GM13976 (cell line): ENCODE data around the gene LRRC39.

Source experiments
- DNase-seq: peaks from one replicate; pipeline ENCODE4 v3.0.0; 2012; ENCODE audit warnings: low spot score
- CTCF ChIP-seq: IDR thresholded peaks from 2 replicates; pipeline ENCODE4 v1.5.1; 2012; ENCODE audit warnings: borderline replicate concordance, mild to moderate bottlenecking; ENCODE audit not compliant: insufficient read depth; ENCODE audit errors: extremely low read depth, missing control alignments, control extremely low read depth
- in situ Hi-C: fragments of 300-500 bp; cut with MboI; formaldehyde crosslinking; loops from one replicate; pipeline ENCODE4 v1.12.0; 2022; ENCODE audit warnings: low sequenced_read_pairs, mixed read lengths, inconsistent platforms; ENCODE audit not compliant: unreplicated experiment

The LRRC39 gene

DNA sequence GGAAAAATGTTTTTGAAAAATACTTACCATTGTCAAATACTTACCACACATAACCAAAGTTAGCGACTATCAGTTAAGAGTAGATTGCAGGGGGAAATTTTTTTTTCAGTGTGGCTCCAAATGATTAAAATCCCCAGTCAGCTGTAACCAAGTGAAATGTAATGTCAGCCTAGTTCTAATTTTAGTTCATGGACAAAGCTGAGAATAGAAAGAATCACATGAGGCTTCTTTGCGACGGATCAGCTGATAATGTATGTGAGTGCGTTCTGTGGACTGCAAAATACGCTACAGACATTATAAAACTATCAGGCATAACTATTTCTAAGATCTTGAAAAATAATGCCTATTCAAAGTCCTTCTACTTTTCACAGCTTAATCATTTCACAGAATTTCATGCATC is at the start of gene LRRC39:
TSS of gene LRRC39 (minus strand) at position 166 of the 400 bp plus-strand sequence. CDS start 9,740 bp downstream, outside the sequence.
- in situ Hi-C loops: no loop called here
- TF ChIP-seq CTCF: no peak

DNA sequence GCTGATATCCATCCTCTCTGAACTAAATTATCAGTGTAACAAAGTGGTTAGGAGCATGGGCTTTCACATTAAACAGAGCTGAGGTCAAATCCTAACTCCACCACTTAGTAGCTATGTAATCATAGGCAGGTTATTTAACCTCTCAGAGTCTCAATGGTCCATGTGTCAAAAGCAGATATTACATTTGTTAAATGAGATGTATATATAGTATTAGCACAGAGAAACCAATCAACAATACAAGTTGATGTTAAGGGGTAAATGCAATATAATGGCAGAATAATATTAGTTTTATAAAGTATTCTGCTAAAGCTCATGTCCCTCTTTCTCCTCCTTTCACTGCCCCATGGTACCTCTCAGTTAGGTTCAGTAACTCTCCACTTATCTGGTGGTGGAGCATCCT is 44.4 kb upstream of the LRRC39 start:
- no peak for DNase-seq
- no peak for TF ChIP-seq CTCF
- in situ Hi-C loops: no loop called here

More for the DNA sequence above, at the start of gene LRRC39:
- DNase-seq: no peak

DNA sequence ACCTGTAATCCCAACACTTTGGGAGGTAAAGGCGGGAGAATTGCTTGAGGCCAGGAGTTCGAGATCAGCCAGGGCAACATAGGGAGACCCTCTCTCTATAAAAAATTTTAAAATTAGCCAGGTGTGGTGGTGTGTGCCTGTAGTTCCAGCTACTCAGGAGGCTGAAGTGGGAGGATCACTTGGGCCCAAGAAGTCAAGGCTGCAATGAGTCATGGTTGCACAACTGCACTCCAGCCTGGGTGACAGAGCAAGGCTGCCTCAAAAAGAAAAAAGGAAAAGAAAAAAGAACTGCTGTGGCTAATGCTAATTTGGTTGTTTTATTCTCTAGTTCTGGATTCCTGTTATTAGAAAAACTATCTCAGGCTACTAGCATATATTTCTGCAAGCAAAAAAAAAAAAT is 41.8 kb upstream of the LRRC39 start:
- no peak for TF ChIP-seq CTCF
- DNase-seq: no peak
- in situ Hi-C loops: no loop called here

DNA sequence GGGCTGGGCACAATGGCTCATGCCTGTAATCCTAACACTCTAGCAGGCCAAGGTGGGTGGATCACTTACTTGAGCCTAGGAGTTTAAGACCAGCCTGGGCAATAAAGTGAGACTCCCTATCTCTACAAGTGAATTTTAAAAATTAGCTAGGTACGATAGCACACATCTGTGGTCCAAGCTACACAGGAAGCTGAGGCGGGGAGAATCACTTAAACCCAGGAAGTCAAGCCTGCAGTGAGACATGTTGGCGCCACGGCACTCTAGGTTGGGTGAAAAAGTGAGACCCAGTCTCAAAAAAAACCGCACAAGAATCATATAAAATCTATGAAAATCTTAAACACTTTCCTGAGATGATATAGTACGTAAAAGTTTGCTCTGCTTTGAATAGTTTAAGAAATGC is 41.4 kb upstream of the LRRC39 start:
- in situ Hi-C loops: no loop called here
- no peak for TF ChIP-seq CTCF
- no peak for DNase-seq

DNA sequence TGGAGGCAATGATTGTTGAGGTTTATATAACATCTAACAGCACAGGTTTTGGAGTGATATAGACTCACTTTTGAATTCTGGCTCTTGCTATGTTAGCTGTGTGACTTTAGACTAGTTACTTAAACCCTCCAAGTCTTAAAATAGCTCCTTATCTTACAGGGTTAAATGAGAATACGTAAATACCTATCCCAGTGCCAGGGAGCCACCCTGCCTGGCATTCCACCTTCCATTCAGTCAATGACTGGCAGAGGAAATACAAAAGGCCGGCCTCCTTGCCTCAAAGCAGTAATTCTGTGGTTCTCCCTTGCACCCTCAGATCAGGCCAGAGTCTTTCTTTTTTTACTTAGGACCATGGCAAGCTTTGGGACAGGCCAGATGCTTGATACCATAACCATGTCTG is 39.8 kb upstream of the LRRC39 start:
- in situ Hi-C loops: no loop called here
- DNase-seq: no peak
- no peak for TF ChIP-seq CTCF

- TF ChIP-seq CTCF: no peak
- no peak for DNase-seq
- in situ Hi-C loops: no loop called here
Measured at GRCh38 chr1:100215101-100215500, 37.0 kb upstream of the LRRC39 start.

DNA sequence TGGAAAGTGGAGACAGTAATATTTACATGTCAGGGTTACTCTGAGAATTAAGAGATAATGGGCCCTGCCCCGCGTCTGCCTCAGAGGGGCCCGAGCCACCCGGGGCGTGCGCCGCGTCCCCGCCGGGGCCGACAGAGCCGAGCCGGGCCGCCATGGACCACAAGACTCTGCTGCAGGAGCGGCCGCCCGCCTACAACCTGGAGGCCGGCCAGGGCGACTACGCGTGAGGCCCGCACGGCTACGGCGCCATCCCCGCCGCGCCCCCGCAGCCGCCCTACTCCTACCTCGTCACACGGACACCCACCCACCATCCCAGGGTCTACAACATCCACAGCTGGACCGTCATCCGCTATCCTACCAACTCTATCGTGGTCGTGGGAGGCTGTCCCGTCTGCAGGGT is 35.1 kb upstream of the LRRC39 start:
- DNase-seq: no peak
- no peak for TF ChIP-seq CTCF
- in situ Hi-C loops: no loop called here
